Jurkat, Clone E6-1 (cell line): ENCODE data around the gene MYO1B.

Source experiments
- DNase-seq: peaks from one replicate; pipeline ENCODE4 v3.0.0-alpha.2; 2011; ENCODE audit warnings: low read depth, low spot score
- H3K4me3 ChIP-seq: 2 replicates; pipeline ENCODE4 v1.5.1; 2011; ENCODE audit warnings: mild to moderate bottlenecking, low read length, control low read depth, moderate library complexity

Gene MYO1B

DNA sequence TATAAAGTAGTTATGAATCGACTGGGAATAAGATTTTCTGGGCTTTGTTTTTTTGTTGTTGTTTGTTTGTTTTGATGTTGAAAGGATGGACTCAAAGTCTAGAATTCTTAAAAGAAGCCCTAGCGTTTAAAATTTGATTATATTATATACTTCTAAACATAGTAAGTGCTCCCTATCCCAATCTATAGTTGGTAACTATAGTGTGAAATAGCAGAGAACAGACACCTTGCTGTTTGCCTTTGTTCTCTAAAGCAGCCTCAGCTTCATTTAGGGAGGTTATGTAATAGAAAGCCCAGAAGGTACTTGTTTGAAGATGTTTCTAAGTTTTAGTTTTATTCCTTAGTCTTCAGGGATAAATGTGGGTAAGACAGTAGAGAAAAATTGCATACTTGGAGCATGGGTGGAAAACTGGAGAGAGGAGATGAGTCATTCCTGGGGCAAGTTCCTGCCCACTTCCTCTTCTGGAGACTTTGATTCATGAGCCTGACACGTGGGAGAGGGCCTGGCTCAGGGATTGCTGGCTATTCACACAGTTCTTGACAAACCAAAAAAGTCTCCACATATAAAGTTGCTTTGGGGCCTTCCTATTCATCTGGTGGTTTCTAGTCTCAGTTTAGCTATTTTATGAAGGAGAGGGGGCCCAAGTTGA, 131.9 kb downstream of the MYO1B start:
- DNase-seq: no peak
- H3K4me3 ChIP-seq: no peak overlapping the region

- DNase-seq: no peak
- H3K4me3 ChIP-seq: no peak overlapping the region
Measured at GRCh38 chr2:191379375-191379774, 134.2 kb downstream of the MYO1B start.

- no peak overlapping the region for H3K4me3 ChIP-seq
- no peak for DNase-seq
Measured at GRCh38 chr2:191382801-191383200, 137.6 kb downstream of the MYO1B start.

DNA sequence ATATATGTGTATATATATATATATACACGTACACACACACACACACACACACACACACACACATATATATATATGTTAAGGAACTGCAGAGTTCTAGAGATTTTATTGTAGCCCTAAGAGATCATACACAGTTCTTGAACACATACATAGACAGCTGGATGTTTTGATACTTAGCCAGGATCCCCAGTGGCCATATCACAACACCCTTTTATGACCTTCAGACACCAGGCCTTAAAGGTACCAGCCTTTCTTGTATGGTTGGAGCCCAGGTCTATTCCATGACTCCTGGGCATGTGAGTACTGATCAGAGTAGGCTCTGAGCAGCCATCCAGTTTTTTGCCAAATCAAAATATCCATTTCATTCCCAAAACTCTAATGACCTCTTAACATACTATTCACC, 138.3 kb downstream of the MYO1B start:
- no peak for DNase-seq
- no peak overlapping the region for H3K4me3 ChIP-seq

GRCh38 chr2:191384829-191385228, 139.6 kb downstream of the MYO1B start:
- no peak overlapping the region for H3K4me3 ChIP-seq
- no peak for DNase-seq

- no peak overlapping the region for H3K4me3 ChIP-seq
Measured at GRCh38 chr2:191385416-191386160, 140.4 kb downstream of the MYO1B start.

DNA sequence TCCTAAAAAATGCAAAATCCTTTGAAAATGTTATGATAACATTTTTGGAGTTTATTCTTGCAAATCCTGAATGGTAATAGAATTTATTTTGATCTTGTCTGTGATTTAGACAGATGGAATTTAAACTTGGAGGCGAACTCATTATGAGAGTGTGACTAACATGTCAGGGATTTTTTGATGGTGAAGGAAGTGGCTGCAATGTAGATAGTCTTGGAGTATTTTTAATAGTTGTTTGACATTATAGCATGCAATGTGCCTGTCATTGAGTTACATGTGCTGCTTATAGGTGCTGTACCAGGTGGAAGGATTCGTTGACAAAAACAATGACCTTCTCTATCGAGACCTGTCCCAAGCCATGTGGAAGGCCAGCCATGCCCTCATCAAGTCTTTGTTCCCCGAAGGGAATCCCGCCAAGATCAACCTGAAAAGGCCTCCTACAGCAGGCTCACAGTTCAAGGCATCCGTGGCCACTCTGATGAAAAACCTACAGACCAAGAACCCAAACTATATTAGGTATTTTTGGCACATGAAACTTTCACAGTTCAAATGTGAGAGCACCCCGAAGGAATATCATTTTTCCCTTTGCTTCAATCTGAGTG, 141.8 kb downstream of the MYO1B start:
- no peak overlapping the region for H3K4me3 ChIP-seq
- no peak for DNase-seq

More at GRCh38 chr2:191385416-191386160, 140.4 kb downstream of the MYO1B start:
- no peak for DNase-seq

GRCh38 chr2:191389288-191389687, 144.1 kb downstream of the MYO1B start:
- no peak for DNase-seq
- no peak overlapping the region for H3K4me3 ChIP-seq

- no peak for DNase-seq
- H3K4me3 ChIP-seq: no peak overlapping the region
Measured at GRCh38 chr2:191391171-191391570, 146.0 kb downstream of the MYO1B start.

- no peak overlapping the region for H3K4me3 ChIP-seq
- DNase-seq: no peak
Measured at GRCh38 chr2:191394043-191394442, 148.8 kb downstream of the MYO1B start.

GRCh38 chr2:191396794-191397193, 151.6 kb downstream of the MYO1B start:
- DNase-seq: no peak
- H3K4me3 ChIP-seq: no peak overlapping the region

DNA sequence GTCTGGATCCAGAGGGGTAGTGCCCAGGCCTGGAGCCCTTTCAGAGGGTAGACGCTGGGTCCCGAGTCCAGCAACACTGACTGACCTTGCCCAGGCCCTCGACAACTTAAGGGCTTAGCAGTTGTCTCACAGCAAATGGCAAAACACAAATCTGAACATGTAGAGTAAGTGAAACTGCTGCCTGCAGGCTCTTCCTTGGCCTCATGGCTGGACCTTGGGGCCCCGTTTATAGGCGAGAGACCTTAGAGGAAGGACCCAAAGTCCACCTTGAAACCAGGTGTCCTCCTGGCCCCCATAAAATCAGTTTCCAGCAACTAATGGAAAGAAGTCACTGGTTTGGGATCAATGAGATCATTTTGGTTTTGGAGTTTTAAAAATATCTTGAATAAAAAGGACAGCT, 154.4 kb downstream of the MYO1B start:
- no peak overlapping the region for H3K4me3 ChIP-seq
- no peak for DNase-seq

GRCh38 chr2:191401287-191401686, 156.1 kb downstream of the MYO1B start:
- no peak overlapping the region for H3K4me3 ChIP-seq
- no peak for DNase-seq

GRCh38 chr2:191402966-191403565, 157.9 kb downstream of the MYO1B start:
- DNase-seq: no peak
- H3K4me3 ChIP-seq: no peak overlapping the region

DNA sequence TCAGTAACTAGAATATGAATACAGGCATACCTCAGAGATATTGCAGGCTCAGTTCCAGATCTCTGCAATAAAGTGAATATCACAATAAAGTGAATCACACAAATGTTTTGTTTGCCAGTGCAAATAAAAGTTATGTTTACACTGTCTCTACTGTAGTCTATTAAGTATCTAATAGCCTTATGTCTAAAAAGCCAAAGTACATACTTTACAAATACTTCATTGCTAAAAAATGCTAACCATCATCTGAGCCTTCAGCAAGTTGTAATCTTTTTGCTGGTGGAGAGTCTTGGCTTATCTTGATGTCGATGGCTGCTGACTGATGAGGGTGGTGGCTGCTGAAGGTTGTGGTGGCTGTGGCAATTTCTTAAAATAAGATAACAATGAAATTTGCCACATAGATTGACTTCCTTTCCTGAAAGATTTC, 159.4 kb downstream of the MYO1B start:
- H3K4me3 ChIP-seq: no peak overlapping the region
- DNase-seq: peak; percentile 61

DNA sequence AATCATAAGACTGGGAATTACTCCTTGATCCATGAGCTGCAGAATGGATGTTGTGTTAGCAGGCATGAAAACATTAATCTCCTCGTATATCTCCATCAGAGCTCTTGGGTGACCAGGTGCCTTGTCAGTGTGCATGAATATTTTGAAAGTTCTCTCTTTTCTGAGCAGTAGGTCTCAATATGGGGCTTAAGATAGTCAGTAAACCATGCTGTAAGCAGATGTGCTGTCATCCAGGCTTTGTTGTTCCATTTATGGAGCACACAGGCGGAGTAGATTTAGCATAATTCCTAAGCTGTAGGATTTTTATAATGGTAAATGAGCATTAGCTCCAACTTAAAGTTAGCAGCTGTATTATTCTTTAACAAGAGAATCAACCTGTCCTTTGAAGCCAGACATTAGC, 160.3 kb downstream of the MYO1B start:
- no peak for DNase-seq
- H3K4me3 ChIP-seq: no peak overlapping the region

DNA sequence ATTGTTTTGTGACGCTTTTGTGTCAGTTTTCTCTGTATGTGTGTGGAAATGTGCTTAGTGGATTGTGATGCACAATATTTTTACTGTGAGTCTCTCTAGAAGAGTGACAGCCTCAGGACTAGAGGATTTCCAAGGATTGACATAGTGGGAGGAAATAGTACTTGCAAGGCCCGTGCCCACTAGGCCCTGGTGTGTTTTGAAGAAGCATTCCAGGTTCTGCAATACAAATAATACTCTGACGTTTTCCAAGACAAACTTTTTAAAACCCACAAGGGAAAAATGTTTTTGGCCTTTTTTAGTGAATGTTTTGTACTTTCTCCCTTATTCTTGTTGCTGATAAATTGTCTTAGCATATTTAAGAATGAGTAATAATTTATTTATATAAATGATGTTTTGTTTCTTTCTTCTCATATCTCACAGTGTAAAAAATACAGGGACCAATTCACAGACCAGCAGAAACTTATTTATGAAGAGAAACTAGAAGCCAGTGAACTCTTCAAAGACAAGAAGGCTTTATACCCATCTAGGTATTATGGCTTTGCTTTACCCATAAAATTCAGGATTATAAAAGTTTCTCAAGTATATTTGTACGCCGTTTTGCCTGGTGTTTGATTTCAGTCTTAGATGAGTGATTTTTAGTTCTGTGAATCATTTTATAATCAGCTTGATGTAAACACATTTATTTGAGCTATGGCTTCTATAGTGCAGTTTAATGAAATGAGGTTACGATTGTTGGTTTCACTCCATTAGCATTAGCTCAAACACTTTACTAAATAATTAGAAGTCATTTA, 165.6 kb downstream of the MYO1B start:
- no peak overlapping the region for H3K4me3 ChIP-seq
- DNase-seq: no peak

- no peak for DNase-seq
Measured at GRCh38 chr2:191411472-191411871, 166.3 kb downstream of the MYO1B start.

DNA sequence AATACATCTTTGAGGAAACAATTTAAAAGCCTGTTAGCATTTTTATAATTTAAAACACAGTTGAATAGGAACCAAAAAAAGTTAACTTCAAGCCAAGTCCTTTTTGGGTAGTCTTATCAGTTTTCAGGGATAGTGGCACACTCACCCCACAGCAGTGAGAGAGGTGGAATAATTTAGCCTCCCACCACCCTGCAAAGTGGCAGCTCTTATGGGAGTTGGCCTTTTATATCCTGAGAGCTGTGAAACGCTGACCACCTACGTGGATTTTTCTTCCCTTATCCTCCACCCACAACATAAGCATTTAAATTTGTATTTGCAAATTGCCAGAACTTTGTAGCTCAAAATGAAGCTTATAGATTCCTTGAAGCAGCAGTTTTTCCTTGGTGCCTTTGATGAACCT, 167.1 kb downstream of the MYO1B start:
- no peak for DNase-seq
- H3K4me3 ChIP-seq: no peak overlapping the region

More at GRCh38 chr2:191411472-191411871, 166.3 kb downstream of the MYO1B start:
- no peak overlapping the region for H3K4me3 ChIP-seq
